Measurements from ENCODE around the gene SLC24A3. TPM values are rescaled to one million over a fixed set of nuclear protein-coding genes. Genes with fewer than 3 reads are reported as not detected.

SLC24A3 gene
- total RNA-seq, 4 donors from 2014 or later = 1.6 to 38.8 (median 3.7) TPM

DNA sequence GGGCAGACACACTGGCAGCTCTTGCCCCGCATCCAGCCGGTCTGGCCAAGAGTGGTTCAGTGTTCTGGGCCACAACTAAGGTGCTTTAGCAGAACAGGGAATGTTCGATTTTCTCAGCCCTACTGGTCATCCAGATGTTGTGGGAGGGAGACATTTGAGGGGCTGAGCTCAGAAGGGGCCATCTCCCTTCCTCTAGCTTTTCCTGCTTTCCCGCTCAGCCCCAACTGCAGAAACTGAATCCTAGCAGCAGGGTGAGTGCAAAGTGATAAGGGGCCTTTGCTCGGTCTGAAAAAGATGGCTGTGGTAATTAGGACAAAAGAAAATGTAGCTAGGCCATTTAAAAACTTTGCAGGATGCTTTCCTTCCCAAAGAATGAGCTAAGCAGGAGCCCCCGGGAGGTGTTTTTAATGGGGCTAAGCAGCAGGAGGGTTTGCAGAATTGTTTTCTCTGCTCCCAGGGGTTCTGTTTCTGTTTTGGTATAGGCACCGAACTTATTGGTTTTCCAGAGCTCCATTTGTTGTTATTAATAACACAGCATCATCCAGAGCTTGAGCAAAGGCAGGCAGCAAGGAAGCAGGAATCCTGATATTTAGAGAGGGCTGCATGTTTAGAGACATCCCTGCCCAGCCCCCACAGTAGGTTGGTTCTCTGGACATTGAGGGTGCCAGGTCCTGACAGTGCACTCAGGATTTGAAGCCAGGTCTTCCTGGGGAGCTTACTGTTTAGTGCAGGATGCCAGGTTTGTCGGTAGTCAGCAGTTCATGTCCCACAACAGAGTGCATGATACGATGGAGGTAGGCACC, 210.9 kb downstream of the SLC24A3 start:
- TF ChIP-seq POLR2A (IDR thresholded peaks at IDR 0.05) (no peak), CTCF (IDR thresholded peaks at IDR 0.05) (no peak)
- no peak overlapping the region for H3K27ac ChIP-seq
- no peaks in the 10 kb centered on the region for H3K9me3 ChIP-seq
- no peak overlapping the region for H3K4me3 ChIP-seq
- peaks cover 0 to 4% (median 0%) of the 10 kb centered on the region in 4 donors for H3K4me1 ChIP-seq
- no peaks in the 10 kb centered on the region for H3K36me3 ChIP-seq
- no peaks in the 10 kb centered on the region for H3K27me3 ChIP-seq
- no peak for DNase-seq

- no peak overlapping the region for H3K27ac ChIP-seq
- H3K36me3 ChIP-seq = no peaks in the 10 kb centered on the region
- no peaks in the 10 kb centered on the region for H3K9me3 ChIP-seq
- H3K4me3 ChIP-seq = no peak overlapping the region
- no peaks in the 10 kb centered on the region for H3K27me3 ChIP-seq
- TF ChIP-seq CTCF (IDR thresholded peaks at IDR 0.05) = no peak
- no peak for TF ChIP-seq POLR2A (IDR thresholded peaks at IDR 0.05)
- DNase-seq = no peak
- H3K4me1 ChIP-seq = peaks cover 0 to 4% (median 0%) of the 10 kb centered on the region in 4 donors
These were observed 211.6 kb downstream of the SLC24A3 start for GRCh38 chr20:19423900-19424620.

DNA sequence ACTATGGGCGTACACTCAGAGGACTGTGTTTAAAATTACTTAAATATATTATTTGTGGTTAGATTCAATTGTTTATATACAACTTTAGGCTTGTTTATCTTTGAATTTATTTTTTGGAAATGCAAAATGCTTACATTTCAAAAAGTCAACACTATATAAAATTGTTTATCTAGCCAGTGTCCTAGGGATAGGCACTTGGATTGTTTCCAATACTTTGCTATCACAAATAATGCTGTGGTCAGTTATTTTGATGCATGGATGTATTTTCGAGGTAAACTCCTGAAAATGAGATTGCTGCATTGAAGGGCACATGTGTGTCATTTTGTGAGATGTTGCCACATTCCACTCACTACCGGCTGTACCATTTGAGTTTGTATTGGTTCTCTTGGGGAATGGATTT, 213.9 kb downstream of the SLC24A3 start:
- DNase-seq = no peak
- no peak overlapping the region for H3K27ac ChIP-seq
- no peak overlapping the region for H3K4me3 ChIP-seq
- peaks cover 0 to 4% (median 0%) of the 10 kb centered on the region in 4 donors for H3K4me1 ChIP-seq
- no peaks in the 10 kb centered on the region for H3K27me3 ChIP-seq
- TF ChIP-seq POLR2A (IDR thresholded peaks at IDR 0.05) (no peak), CTCF (IDR thresholded peaks at IDR 0.05) (no peak)
- no peaks in the 10 kb centered on the region for H3K36me3 ChIP-seq
- no peaks in the 10 kb centered on the region for H3K9me3 ChIP-seq

DNA sequence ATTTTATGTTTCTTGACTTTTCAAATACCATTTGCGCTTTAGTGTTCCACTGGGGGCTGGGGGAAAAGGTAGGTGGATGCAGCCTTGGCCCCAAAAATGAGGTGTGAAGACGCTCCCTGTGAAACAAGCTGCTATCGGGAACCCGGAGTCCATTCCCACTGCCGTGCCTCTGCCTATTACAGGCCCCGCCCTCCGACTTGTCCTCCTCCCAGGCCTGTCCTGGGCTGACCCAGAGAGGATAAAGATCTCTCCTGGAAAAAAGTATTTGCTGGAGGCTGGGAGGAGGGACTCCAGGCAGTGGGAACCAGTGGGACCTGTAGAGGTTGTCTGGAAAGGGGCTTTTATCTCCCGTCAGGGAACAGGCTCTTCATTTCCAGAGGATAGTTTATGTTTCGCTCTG, 215.0 kb downstream of the SLC24A3 start:
- no peaks in the 10 kb centered on the region for H3K9me3 ChIP-seq
- H3K27ac ChIP-seq = no peak overlapping the region
- no peaks in the 10 kb centered on the region for H3K27me3 ChIP-seq
- H3K4me1 ChIP-seq = peaks cover 0 to 4% (median 0%) of the 10 kb centered on the region in 4 donors
- no peaks in the 10 kb centered on the region for H3K36me3 ChIP-seq
- TF ChIP-seq POLR2A (IDR thresholded peaks at IDR 0.05) (no peak), CTCF (IDR thresholded peaks at IDR 0.05) (no peak)
- no peak overlapping the region for H3K4me3 ChIP-seq
- no peak for DNase-seq

GRCh38 chr20:19427913-19428312, 215.5 kb downstream of the SLC24A3 start:
- TF ChIP-seq POLR2A (IDR thresholded peaks at IDR 0.05) (no peak), CTCF (IDR thresholded peaks at IDR 0.05) (no peak)
- no peaks in the 10 kb centered on the region for H3K36me3 ChIP-seq
- H3K9me3 ChIP-seq = no peaks in the 10 kb centered on the region
- H3K4me1 ChIP-seq = peaks cover 0 to 4% (median 0%) of the 10 kb centered on the region in 4 donors
- H3K27me3 ChIP-seq = no peaks in the 10 kb centered on the region
- DNase-seq = no peak
- no peak overlapping the region for H3K4me3 ChIP-seq
- H3K27ac ChIP-seq = no peak overlapping the region
